Smooth muscle cell (in vitro differentiated cells): ENCODE data around the gene PDIA6. TPM values are rescaled to one million over a fixed set of nuclear protein-coding genes. Genes with fewer than 3 reads are reported as not detected.

Experiments used
- DNase-seq: peaks from one replicate; lab custom pipeline; 2025; ENCODE audit not compliant: unreplicated experiment; lab: John Stamatoyannopoulos, UW
- H2AFZ ChIP-seq: fragments of 200-600 bp; sonication (generic); 2 replicates; pipeline ENCODE4 v1.6.0; 2016; ENCODE audit warnings: antibody characterized with exemption, low read depth, mild to moderate bottlenecking
- H3F3A ChIP-seq: fragments of 200-600 bp; sonication (generic); 2 replicates; pipeline ENCODE4 v1.6.0; 2017; ENCODE audit warnings: antibody characterized with exemption, low read depth
- H3K27ac ChIP-seq: fragments of 200-600 bp; sonication (generic); 2 replicates; pipeline ENCODE4 v1.5.1; 2016; ENCODE audit warnings: low read depth, mild to moderate bottlenecking
- H3K27me3 ChIP-seq: fragments of 200-600 bp; sonication (generic); 2 replicates; pipeline ENCODE4 v1.6.1; 2016; ENCODE audit warnings: low read depth, mild to moderate bottlenecking
- H3K36me3 ChIP-seq: fragments of 200-600 bp; sonication (generic); 2 replicates; pipeline ENCODE4 v1.5.1; 2016; ENCODE audit warnings: low read depth
- H3K4me1 ChIP-seq: fragments of 200-600 bp; sonication (generic); 2 replicates; pipeline ENCODE4 v1.5.1; 2016; ENCODE audit warnings: low read depth
- H3K4me2 ChIP-seq: fragments of 200-600 bp; sonication (generic); 2 replicates; pipeline ENCODE4 v1.6.0; 2016; ENCODE audit warnings: mild to moderate bottlenecking
- H3K4me3 ChIP-seq: fragments of 200-600 bp; sonication (generic); 2 replicates; pipeline ENCODE4 v1.5.1; 2016; ENCODE audit warnings: mild to moderate bottlenecking
- H3K79me2 ChIP-seq: fragments of 200-600 bp; sonication (generic); 2 replicates; pipeline ENCODE4 v1.6.0; 2016; ENCODE audit warnings: low read depth, mild to moderate bottlenecking
- H3K9ac ChIP-seq: fragments of 200-600 bp; sonication (generic); 2 replicates; pipeline ENCODE4 v1.6.0; 2016; ENCODE audit warnings: low read depth
- H3K9me3 ChIP-seq: fragments of 200-600 bp; sonication (generic); replicated peaks from 2 replicates; pipeline ENCODE4 v1.5.1; 2016; ENCODE audit warnings: low read depth
- H4K20me1 ChIP-seq: fragments of 200-600 bp; sonication (generic); 2 replicates; pipeline ENCODE4 v1.6.0; 2016; ENCODE audit warnings: low read depth
- WGBS: methylation state at CpG from one replicate; pipeline ENCODE4 v1.1.7; 2016; ENCODE audit warnings: low lambda C conversion rate; 5-methylcytosine and 5-hydroxymethylcytosine counted together
- polyA plus RNA-seq: library from polyadenylated mRNA; unstranded; fragments of >200 nt; fragmentation: Nextera tagmentation; extraction: Ambion mirVana; gene quantifications from 2 replicates; pipeline ENCODE4 v1.2.1, GENCODE V29; 2016
- total RNA-seq: library from RNA; depleted of rRNA; stranded (reverse); fragments of >200 nt; gene quantifications from 2 replicates; pipeline ENCODE4 v1.2.3, GENCODE V29; 2014
- TF ChIP-seq, protein P1 (sequence below): fragments of 200-600 bp; sonication (generic); IDR thresholded peaks from 2 replicates; pipeline ENCODE4 v1.5.1; 2017; ENCODE audit warnings: borderline replicate concordance, mild to moderate bottlenecking, antibody characterized with exemption; ENCODE audit not compliant: insufficient read depth, poor library complexity, severe bottlenecking

The PDIA6 gene
- total and polyA plus RNA-seq, 2 experiments from 2014 or later: 360 to 671 TPM

DNA sequence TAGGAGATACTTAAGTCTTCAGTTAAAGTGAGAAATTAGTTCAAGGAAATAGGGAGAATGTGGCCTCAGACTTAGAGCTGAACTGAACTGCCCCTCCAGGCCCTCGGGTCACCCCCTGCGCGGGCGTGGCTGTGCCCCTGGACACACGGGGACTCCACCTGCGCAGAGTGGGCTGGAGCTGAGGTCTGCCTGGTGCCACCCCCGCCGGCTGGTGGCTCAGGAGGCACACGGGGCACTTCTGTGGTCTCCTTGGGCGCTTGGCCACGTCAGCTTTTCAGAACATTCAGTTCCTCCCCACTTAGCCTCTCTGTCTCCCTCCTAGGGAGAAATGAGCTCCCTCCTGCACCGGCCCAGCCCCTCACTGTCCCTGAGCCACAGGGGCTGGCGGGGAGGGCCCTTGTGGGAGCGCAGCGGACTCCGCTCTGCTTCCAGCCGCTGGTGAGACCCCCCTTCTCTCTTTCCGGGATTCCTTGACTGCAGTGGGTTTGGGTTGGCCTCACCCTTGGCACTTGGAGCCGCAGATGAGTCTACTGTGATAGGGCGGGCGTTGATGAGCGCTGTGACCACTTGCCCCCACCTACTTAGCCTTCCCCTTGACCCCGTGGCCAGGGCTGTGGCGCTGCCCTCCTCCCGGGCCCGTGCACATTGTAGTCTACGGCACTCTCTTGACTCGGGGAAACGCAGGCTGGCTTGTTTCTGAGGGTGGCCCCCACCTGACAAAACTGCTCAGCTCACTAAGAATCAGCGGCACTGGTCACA is 18.2 kb upstream of the PDIA6 start:
- no peak overlapping the region for H3K4me2 ChIP-seq
- H3K27me3 ChIP-seq: peaks cover 3% of the 10 kb centered on the region
- H3K4me3 ChIP-seq: no peak overlapping the region
- DNase-seq: no peak
- no peaks in the 10 kb centered on the region for H4K20me1 ChIP-seq
- H3K27ac ChIP-seq: no peak overlapping the region
- no peaks in the 10 kb centered on the region for H3K79me2 ChIP-seq
- 93% methylated on average over 29 of the region's 30 CpGs for WGBS
- H3K9me3 ChIP-seq: no peaks in the 10 kb centered on the region
- H3K4me1 ChIP-seq: no peaks in the 10 kb centered on the region
- H3F3A ChIP-seq: no peaks in the 10 kb centered on the region
- H3K36me3 ChIP-seq: no peaks in the 10 kb centered on the region
- no peak overlapping the region for H2AFZ ChIP-seq
- no peak overlapping the region for H3K9ac ChIP-seq
- TF ChIP-seq, protein P1, sequence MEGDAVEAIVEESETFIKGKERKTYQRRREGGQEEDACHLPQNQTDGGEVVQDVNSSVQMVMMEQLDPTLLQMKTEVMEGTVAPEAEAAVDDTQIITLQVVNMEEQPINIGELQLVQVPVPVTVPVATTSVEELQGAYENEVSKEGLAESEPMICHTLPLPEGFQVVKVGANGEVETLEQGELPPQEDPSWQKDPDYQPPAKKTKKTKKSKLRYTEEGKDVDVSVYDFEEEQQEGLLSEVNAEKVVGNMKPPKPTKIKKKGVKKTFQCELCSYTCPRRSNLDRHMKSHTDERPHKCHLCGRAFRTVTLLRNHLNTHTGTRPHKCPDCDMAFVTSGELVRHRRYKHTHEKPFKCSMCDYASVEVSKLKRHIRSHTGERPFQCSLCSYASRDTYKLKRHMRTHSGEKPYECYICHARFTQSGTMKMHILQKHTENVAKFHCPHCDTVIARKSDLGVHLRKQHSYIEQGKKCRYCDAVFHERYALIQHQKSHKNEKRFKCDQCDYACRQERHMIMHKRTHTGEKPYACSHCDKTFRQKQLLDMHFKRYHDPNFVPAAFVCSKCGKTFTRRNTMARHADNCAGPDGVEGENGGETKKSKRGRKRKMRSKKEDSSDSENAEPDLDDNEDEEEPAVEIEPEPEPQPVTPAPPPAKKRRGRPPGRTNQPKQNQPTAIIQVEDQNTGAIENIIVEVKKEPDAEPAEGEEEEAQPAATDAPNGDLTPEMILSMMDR: no peak

DNA sequence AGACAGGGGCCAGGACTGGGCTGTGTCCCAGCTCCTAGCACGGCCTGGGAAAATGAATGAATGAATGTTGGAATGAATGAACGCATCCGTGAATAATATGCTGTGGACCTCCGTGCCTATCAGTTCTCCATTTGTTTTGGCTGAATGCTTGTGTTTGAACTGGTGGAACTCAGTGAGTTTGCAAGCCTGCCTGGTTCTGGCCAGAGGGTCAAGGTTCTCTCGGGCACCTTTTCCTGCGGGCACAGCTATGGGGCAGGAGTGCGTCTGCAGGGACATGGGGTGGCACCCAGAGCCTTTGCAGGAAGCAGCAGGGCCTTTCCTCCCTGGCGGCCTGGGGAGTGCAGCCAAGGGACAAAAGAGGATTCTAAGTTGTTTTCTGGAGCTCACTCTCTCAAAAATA is 17.6 kb upstream of the PDIA6 start:
- no peaks in the 10 kb centered on the region for H3F3A ChIP-seq
- H3K27ac ChIP-seq: no peak overlapping the region
- WGBS: 93% methylated on average over 8 of the region's 8 CpGs
- H2AFZ ChIP-seq: no peak overlapping the region
- no peak overlapping the region for H3K4me2 ChIP-seq
- DNase-seq: no peak
- H3K79me2 ChIP-seq: no peaks in the 10 kb centered on the region
- peaks cover 3% of the 10 kb centered on the region for H3K27me3 ChIP-seq
- no peak overlapping the region for H3K9ac ChIP-seq
- H4K20me1 ChIP-seq: no peaks in the 10 kb centered on the region
- no peaks in the 10 kb centered on the region for H3K4me1 ChIP-seq
- H3K36me3 ChIP-seq: no peaks in the 10 kb centered on the region
- TF ChIP-seq, protein P1: no peak
- H3K9me3 ChIP-seq: no peaks in the 10 kb centered on the region
- H3K4me3 ChIP-seq: no peak overlapping the region

DNA sequence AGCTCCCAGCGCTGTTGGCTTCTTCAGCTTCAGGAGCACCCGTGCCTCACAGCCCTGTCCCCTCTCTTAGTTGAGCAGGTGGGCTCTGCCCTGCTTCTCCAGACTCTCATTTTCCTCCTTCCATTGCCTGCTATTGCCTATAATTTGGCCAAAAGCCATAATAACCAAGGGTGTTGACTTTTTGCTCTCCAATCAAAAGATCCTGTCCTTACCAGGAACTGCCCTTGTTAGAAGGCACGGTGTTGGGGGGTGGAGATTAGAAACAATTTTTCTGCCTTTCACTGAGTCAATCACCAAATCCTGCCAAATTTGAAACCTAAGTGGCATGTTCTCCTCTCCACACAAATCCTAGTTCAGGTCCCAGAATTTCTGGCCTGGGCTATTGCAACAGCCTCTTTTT is 16.7 kb upstream of the PDIA6 start:
- Histone ChIP-seq H4K20me1 (no peaks in the 10 kb centered on the region), H3K4me3 (no peak overlapping the region), H3F3A (no peaks in the 10 kb centered on the region), H3K4me1 (no peaks in the 10 kb centered on the region), H3K79me2 (no peaks in the 10 kb centered on the region), H3K27ac (no peak overlapping the region), H3K4me2 (no peak overlapping the region), H3K9me3 (no peaks in the 10 kb centered on the region), H3K36me3 (no peaks in the 10 kb centered on the region), H3K27me3 (peaks cover 3% of the 10 kb centered on the region), H3K9ac (no peak overlapping the region), H2AFZ (no peak overlapping the region)
- no peak for DNase-seq
- TF ChIP-seq, protein P1: no peak
- WGBS: 95% methylated on average over 3 of the region's 3 CpGs

DNA sequence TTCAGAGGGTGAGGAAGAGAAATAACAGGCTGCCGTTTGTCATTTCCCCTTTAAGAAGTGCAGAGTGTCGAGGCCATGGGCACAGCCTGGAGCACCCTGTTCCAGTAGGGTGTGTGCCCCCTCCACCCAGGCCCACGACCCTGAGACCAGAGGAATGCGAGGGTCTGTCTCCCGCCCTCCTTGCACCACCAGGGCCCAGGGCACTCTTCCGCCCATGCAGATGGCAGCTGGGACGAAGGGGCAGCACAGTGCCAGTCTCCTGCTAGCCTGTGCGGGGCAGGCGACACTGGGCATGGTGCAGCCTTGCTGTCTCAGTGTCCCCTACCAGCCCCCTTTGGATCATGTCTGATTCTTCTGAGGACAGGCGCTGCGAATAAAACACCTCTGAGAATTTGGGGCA is 15.8 kb upstream of the PDIA6 start:
- Histone ChIP-seq H3K27ac (no peak overlapping the region), H4K20me1 (no peaks in the 10 kb centered on the region), H3K9ac (no peak overlapping the region), H3K79me2 (no peaks in the 10 kb centered on the region), H3K4me3 (no peak overlapping the region), H3K36me3 (no peaks in the 10 kb centered on the region), H2AFZ (no peak overlapping the region), H3F3A (no peaks in the 10 kb centered on the region), H3K4me2 (no peak overlapping the region), H3K4me1 (no peaks in the 10 kb centered on the region), H3K27me3 (peaks cover 3% of the 10 kb centered on the region), H3K9me3 (no peaks in the 10 kb centered on the region)
- TF ChIP-seq, protein P1: no peak
- 84% methylated on average over 11 of the region's 11 CpGs for WGBS
- DNase-seq: no peak
